Measurements from ENCODE around the gene YIPF4. TPM values are rescaled to one million over a fixed set of nuclear protein-coding genes. Genes with fewer than 3 reads are reported as not detected.

The YIPF4 gene
- polyA plus RNA-seq, 1 donor (not counting 4 experiments of a cell fraction or from before 2014, with no cell fraction given) = 22.7 TPM

DNA sequence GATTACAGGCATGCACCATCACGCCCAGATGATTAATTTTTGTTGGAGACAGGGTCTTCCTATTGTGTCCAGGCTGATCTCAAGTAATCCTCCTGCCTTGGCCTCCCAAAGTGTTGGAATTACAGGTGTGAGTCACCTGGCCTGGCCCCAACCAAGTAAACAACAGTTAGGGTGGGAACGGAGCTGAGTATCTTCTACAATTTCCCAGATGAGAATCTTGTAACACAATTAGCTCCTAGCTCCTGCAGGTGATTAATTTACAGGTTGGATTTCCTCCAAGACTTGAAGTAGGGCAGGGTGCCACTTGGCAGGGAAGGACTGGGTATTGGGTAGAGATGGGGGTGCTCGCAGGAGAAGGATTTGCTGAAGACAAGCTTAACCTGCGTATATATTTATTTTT lies 30.8 kb upstream of the YIPF4 start:
- H3K79me2 ChIP-seq (ENCODE audit: control insufficient read depth, insufficient read depth, low read length) = no peaks in the 10 kb centered on the region
- no peak overlapping the region for H3K9ac ChIP-seq (ENCODE audit: control insufficient read depth, extremely low read depth, insufficient read depth, low read length)
- H4K20me1 ChIP-seq (ENCODE audit: control insufficient read depth, extremely low read depth, insufficient read depth, low read length) = no peaks in the 10 kb centered on the region
- no peak overlapping the region for H2AFZ ChIP-seq (ENCODE audit: control insufficient read depth, low read length)
- FAIRE-seq (peak; percentile 64), DNase-seq (ENCODE audit: low read depth, low spot score) (peak; percentile 9)
- dilution Hi-C loops (cut with MboI; ENCODE audit: extremely low pct_ligation_motif_present, low sequenced_read_pairs) = no loop called here
- H3K4me1 ChIP-seq (ENCODE audit: control insufficient read depth, extremely low read depth, insufficient read depth, low read length) = no peaks in the 10 kb centered on the region
- H3K9me1 ChIP-seq (ENCODE audit: control insufficient read depth, extremely low read depth, insufficient read depth, low read length) = no peaks in the 10 kb centered on the region
- no peak overlapping the region for H3K4me2 ChIP-seq (ENCODE audit: control insufficient read depth, extremely low read depth, insufficient read depth, low read depth, low read length)
- no peaks in the 10 kb centered on the region for H3K36me3 ChIP-seq (ENCODE audit: control insufficient read depth in 2 of 2, extremely low read depth in 1 of 2, insufficient read depth in 2 of 2, low read length in 2 of 2)
- H3K27me3 ChIP-seq (ENCODE audit: control insufficient read depth, extremely low read depth, insufficient read depth, low read length) = no peaks in the 10 kb centered on the region
- no peak overlapping the region for H3K4me3 ChIP-seq (ENCODE audit: control insufficient read depth in 2 of 3, extremely low read depth in 1 of 3, insufficient read depth in 2 of 3, low read depth in 1 of 3, low read length in 3 of 3)
- TF ChIP-seq EZH2 (IDR thresholded peaks at IDR 0.05; ENCODE audit: low read length) (no peak), CTCF (optimal IDR thresholded peaks at IDR 0.05 in 1 of 3, IDR thresholded peaks at IDR 0.05 in 1 of 3, conservative IDR thresholded peaks at IDR 0.05 in 1 of 3; ENCODE audit: extremely low read depth in 1 of 3, insufficient read depth in 2 of 3, low read length in 3 of 3) (no peak)
- no peaks in the 10 kb centered on the region for H3K9me3 ChIP-seq (ENCODE audit: control insufficient read depth, low read depth, low read length)
- H3K27ac ChIP-seq (ENCODE audit: control insufficient read depth, insufficient read depth, low read length) = no peak overlapping the region

DNA sequence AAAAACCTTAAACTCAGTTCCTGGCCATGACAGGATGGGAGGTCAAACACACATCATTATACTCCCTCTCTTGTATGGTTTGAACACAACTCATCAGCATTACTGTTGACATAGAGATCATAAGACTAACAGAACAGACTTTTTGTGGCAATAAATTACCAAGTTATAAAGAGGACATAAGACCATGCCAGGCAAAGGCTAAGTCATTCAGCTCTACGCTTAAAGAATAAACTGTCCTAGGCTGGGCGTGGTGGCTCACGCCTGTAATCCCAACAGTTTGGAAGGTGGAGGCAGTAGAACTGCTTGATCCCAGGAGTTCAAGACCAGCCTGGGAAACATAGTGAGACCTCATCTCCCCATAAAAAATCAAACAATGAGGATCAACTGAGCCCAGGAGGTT lies 29.4 kb upstream of the YIPF4 start:
- Histone ChIP-seq H3K9me3 (ENCODE audit: control insufficient read depth, low read depth, low read length) (no peaks in the 10 kb centered on the region), H3K4me2 (ENCODE audit: control insufficient read depth, extremely low read depth, insufficient read depth, low read depth, low read length) (no peak overlapping the region), H4K20me1 (ENCODE audit: control insufficient read depth, extremely low read depth, insufficient read depth, low read length) (no peaks in the 10 kb centered on the region), H3K79me2 (ENCODE audit: control insufficient read depth, insufficient read depth, low read length) (no peaks in the 10 kb centered on the region), H3K9me1 (ENCODE audit: control insufficient read depth, extremely low read depth, insufficient read depth, low read length) (no peaks in the 10 kb centered on the region), H3K9ac (ENCODE audit: control insufficient read depth, extremely low read depth, insufficient read depth, low read length) (no peak overlapping the region), H3K4me1 (ENCODE audit: control insufficient read depth, extremely low read depth, insufficient read depth, low read length) (no peaks in the 10 kb centered on the region), H3K36me3 (ENCODE audit: control insufficient read depth in 2 of 2, extremely low read depth in 1 of 2, insufficient read depth in 2 of 2, low read length in 2 of 2) (no peaks in the 10 kb centered on the region), H3K27me3 (ENCODE audit: control insufficient read depth, extremely low read depth, insufficient read depth, low read length) (no peaks in the 10 kb centered on the region), H3K27ac (ENCODE audit: control insufficient read depth, insufficient read depth, low read length) (no peak overlapping the region), H2AFZ (ENCODE audit: control insufficient read depth, low read length) (no peak overlapping the region), H3K4me3 (ENCODE audit: control insufficient read depth in 2 of 3, extremely low read depth in 1 of 3, insufficient read depth in 2 of 3, low read depth in 1 of 3, low read length in 3 of 3) (no peak overlapping the region)
- TF ChIP-seq CTCF (optimal IDR thresholded peaks at IDR 0.05 in 1 of 3, IDR thresholded peaks at IDR 0.05 in 1 of 3, conservative IDR thresholded peaks at IDR 0.05 in 1 of 3; ENCODE audit: extremely low read depth in 1 of 3, insufficient read depth in 2 of 3, low read length in 3 of 3) (no peak), EZH2 (IDR thresholded peaks at IDR 0.05; ENCODE audit: low read length) (no peak)
- FAIRE-seq (no peak), DNase-seq (ENCODE audit: low read depth, low spot score) (no peak)
- dilution Hi-C loops (cut with MboI; ENCODE audit: extremely low pct_ligation_motif_present, low sequenced_read_pairs) = no loop called here

Data from keratinocyte (primary cell).